Pons (tissue), 1 donor: ENCODE measurements around the gene SYPL2.
A peak's percentile ranks its signal among the peaks of the same experiment; 100 is the strongest.

Experiments
- DNase-seq: peaks from one replicate; pipeline ENCODE4 v3.0.0-alpha.2; 2016; ENCODE audit warnings: low spot score

The SYPL2 gene

DNA sequence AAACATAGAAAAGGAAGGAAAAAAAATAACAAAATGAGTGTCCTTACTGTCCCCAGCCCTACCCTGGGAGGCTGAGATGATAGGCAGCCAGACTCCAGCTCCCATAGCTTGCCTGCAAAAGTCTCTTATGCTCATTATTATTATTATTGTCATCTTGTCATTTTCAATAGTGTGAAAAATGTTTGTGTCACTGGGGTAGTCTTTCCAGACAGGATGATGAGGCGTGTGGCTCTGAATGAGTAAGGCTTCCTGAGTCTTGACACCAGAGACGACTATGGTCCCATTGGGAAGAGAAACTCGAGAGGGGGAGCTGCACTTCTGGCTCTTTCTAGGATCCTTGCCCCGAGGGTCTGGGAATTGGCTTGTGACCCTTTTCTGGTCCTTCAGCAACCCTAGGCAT lies 26.4 kb downstream of the SYPL2 start:
- no peak for DNase-seq

DNA sequence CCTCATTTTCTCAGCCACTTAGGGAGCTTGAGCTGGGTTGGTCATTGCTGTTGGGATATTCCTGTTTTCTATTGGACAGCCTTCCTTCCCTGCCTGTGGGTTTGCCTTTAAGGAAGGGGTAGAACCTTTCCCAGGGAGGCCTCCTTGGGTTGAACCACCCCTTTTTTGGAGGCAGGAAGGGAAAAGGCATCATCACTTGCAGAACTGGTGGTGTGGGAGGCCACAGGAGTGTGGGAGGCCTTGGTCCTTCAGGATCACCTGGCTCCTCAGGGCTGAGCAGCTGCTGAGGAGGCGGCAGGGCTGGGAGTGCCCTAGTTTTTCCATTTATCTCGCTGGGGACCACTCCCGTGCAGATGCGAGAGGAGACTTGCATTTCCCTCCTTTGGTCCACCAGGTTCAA lies 26.9 kb downstream of the SYPL2 start:
- no peak for DNase-seq

DNA sequence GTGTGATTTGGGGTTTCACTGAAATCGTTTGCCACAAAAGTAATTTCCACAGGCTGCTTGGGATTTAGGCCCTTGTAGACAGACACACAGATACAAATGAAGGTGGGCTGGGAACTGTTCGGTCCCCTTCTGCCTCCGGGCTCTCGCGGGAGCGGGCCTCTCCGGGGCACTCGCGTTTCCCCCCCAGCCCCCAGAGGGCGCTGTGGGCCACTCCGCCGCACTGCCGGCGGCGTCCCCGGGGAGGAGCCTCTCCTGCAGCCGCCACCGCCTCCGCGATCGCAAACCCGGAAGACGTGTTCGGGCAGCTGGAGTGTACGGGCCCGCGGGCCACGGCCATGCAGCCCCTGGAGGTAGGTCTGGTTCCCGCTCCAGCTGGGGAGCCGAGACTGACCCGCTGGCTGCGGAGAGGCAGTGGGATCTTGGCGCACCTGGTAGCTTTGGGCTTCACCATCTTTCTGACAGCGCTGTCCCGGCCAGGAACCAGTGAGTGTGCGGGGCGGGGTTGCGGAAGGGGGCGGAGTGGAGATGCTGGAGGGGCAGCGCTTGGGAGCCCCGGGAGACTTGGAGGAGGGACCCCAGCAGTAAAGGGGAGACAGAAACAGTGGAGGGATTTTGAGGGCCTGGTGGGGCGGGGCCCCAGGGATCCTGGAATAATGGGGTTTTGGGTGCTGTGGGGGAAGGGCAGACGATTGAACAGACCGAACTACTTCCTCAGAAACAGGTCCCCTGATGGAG lies 27.6 kb downstream of the SYPL2 start, which contains the start of gene CYB561D1:
TSS of gene CYB561D1 (plus strand) at position 290 of the 735 bp plus-strand sequence. CDS start at position 336, 46 bp downstream.
- DNase-seq = peak; percentile 76

DNA sequence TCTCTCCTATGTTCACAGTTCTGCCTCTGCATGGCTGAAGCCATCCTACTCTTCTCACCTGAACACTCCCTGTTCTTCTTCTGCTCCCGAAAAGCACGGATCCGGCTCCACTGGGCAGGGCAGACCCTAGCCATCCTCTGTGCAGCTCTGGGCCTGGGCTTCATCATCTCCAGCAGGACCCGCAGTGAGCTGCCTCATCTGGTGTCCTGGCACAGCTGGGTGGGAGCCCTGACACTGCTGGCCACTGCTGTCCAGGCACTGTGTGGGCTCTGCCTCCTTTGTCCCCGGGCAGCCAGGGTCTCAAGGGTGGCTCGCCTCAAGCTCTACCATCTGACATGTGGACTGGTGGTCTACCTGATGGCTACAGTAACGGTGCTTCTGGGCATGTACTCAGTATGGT lies 29.4 kb downstream of the SYPL2 start:
- no peak for DNase-seq

DNA sequence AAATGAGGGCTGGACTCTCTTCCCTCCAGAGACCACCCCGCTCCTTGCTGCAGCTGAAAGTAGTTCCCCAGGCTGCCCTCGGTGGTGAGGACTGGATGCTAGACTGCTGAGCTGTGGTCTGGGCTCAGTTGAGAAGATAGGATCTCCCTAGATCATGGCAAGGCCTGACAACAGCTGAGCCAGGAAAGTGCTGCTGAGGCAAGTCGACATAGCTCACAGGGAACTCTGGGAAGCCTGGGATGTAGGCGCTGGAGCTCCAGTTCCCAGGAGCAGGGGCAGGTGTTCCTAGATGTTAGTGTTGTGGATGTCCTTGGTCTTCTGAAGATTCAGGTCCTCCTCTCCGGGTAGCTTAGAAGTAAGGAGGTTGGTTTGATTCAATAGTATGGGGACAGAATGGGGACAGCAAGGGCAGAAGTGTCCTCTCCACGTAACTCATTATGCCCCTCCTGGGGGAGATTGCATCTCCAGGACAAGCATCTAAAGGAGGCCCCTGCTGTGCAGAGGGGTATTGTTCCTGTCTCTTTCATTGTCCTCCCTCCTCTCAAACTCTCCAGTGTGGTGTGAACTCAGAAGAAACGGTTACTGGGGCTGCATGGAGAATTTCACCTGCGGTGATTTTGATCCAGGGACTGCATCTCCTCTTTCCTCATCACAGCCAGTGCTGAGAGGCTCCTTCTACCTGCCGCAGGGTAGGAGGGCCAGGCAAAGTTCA lies 31.3 kb downstream of the SYPL2 start:
- no peak for DNase-seq

DNA sequence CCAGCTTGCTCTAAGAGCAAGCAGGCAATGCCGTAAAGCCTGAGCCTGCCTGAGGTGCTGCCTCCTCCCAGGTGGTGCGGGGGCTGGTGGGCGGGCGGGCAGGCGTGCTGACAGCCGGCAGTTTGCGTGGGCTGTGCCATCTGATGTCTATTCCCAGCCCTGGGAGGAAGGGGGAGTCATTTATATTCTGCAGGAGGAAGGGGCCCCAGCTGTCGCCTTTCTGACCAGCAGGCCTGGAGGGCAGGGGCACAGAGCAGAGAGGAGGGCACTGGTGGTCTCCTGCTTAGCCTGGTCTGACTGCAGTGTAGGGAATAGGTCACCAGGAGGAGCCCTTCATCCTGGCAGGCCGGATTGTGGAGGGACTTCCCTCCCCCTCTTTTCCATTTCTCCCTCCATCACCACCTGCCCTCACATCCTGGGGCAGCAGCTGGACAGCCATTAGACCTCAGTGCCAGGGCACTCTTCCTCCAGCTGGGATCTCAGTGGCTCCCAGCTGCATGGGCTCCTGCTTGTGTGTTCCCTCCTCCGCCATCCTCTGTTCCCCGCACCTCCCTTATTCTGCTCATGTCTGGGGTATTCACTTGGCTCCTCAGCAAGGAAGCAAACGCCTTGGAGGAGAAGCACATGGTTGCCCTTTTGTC lies 31.9 kb downstream of the SYPL2 start:
- DNase-seq = peak; percentile 18

DNA sequence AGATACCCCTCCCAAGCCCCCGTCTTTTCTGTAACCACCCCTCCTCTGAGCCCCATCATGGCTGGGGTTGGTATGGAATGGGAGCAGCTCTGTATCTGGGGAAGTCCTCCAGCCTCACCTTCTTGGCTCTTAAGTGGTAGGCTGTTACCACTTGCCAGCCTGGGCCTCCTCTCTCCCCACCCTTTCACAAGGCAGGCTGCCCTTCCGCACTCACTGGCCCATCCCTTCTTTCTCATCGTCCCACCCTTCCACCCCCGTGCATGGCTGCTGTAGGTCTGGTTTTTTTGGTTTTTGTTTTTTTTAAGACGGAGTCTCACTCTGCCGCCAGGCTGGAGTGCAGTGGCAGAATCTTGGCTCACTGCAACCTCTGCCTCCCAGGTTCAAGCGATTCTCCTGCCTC lies 32.7 kb downstream of the SYPL2 start:
- DNase-seq = no peak

DNA sequence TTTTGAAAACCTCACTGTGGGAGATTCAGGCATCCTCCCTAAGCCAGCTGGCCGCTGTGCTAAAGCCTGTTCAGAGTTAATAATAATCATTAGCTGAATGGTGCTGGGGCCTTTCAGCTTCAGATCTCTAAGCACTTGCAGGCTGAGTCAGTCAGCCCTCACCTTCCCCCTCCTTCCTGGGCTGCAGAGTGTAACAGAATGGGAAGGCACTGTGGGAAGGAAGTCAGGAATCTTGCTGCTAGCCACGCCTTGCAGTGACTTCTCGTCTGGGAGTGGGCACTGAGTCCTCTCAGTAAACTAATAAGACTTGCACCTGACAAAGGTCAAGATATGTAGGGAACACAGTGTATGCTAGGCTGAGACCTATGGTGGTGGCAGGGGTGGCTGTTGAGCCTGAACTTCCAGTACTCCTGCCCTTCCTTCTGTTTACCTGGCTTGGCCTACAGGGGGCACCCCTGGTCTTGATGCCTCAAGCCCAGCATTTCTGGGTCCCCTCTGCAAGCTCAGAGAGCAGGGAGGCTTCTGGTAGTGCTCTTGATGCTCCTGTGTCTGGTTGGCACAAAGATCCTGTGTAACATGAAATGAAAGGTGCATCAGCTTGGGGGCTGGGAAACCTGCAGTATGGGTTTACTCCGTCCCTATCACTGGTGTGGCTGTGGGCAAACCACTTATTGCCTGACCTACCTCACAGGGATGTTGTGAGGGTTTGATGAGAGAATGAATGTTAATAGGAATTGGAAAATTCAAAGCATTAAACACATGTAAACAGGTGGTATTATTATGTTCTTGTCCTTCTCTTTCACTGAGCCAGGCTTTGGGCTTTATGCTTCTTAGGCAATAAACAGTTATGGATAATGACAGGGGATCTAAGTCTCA lies 33.6 kb downstream of the SYPL2 start:
- peak; percentile 32 for DNase-seq

DNA sequence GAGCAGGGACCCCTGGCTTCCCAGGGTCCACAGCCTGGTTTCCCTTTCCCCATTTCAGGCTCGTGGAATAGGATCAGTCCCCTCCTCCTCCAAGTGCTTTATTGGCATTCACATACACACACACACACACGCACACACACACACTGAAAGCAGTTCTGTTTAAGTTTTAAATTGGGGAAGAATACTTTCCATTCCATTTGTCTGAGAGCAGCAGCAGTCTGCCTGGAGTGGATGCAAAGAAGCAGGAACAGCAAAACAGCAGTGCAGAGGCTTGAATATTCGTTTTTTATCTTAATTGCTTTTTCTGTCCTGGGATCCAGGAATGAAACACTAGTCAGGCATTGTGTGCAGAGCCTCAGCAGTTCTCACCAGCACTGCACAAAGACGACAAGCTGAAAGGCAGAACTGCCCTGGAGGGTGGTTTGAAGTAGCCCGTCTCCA lies 34.6 kb downstream of the SYPL2 start:
- no peak for DNase-seq

DNA sequence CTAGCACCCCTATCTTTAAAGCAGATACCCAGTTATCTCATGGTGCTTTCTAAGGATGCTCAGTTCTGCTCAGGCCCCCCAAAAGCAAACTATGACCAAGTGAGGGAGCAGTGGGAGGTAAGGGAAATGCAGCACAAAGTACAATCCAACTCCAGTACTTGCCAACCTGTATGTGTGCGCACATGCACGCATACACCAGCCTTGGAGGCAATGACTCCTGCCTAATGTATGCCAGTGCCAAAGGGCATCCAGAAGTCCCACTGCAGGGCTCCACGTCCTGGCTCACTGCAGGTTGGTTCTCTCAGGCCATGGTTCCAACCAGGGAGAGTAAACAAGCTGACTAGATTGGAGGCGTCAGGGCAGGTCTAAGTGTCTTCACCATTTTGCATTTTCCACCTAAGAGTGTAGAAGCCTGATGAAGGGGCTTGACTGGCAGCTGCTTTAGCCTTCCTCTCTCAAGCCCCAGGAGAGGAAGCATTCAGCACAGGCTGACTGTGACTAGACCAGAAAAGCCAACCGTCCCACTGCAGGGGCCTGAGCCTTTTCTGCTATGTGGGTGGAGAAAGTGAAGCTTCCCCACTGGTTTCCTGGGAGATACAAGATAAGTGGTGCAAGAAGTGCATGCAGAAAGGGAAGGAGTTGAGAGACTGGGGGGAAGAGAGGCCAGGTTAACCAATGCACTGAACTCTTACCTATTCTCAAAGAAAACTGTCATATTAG lies 35.5 kb downstream of the SYPL2 start:
- no peak for DNase-seq

DNA sequence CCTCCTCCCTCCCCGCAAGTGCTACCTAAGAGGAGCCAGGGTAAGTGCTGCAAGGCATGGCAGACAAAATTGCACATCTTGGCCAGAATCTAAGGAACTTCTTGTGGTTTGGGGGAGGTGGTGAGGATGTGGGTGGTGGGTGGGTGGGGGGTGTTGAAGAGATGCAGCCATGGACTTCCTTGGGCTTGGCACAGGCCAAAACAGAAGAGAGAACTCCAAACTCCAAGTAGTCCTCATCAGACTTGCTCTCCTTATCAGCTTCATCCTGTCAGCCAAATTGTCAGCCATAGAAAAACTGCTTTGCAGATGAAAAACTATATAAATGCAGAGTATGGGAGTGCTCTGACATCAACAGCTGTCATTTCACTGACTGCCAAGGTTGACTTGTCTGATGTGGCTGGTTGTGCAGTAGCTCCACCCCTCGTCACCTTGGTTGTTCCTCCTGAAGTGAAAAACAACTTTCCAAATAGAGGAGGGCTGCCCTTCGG lies 36.1 kb downstream of the SYPL2 start:
- no peak for DNase-seq

DNA sequence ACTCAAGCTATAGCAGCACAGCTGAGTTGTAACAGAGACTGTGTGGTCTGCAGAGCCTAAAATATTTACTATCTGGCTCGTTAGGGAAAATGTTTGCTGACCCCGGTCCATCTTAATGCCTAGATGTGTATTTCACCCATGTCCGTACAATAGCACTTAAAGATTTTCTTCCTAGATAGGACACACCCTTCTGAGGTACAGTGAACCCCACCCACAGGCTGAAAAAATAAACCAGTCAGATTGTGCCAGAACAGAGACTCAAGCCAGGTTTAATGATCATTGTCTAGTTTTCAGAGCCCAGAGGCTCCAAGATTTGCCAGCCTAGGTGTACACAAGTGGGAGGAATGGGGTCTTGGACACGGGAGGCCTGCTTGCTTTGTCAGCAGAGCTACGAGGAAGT lies 37.6 kb downstream of the SYPL2 start:
- DNase-seq = no peak

DNA sequence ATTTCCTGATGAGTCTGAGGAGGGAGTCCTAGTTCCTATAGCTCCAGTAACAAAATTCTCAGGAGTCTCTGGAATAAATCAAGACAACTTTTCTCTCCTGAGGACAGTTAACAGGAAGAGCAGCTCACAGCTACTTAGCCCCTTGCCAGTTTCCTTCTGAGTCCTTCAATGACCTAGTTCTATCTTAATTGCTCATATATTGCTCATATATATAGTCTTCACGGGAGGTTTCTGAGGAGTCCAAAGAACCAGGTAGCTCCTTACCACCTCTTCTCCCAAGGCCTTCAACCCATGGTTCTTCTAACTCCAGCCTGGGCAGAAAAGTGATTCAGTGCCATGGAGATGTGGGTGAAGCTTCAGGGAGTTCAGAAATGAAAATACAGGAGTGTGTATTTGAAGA lies 38.6 kb downstream of the SYPL2 start:
- no peak for DNase-seq

DNA sequence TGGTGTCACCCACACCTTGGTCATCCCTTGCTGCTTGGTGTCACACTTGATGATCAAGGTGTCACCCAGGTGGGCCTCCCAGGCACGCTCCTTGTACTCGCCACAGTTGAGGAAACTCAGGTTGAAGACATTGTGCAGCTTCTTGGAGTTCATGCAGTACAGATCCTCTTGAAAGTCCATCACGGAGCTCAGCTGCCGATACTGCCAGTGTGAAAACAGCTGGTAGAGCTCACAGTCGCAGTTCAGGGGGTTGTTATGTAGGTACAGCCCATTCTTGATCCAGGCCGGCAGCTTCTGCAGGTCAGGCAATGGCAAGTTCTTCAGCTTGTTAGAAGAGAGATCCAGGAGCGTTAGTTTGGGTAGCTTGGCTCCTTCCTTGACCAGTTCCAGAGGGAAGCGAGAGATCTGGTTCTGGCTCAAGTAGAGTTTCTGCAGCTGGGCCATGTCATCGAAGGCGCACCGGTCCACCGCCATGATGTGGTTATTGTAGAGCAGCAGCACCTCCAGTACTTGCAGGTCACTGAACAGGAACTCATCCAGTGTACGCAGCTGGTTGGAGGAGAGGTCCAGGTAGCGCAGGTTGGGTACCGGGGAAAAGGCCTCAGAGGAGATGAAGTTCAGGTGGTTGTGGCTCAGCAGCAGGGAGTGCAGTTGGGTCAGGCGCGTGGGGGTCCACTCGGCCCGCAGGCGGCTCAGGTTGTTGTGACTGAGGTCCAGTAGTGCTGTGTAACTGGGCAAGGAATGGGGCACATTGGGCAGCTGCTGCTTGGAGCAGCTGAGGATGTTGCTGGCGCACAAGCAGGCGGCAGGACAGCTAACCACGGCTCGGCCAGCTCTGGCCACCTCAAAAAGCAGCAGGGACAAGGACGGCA lies 41.9 kb downstream of the SYPL2 start:
- DNase-seq = no peak

DNA sequence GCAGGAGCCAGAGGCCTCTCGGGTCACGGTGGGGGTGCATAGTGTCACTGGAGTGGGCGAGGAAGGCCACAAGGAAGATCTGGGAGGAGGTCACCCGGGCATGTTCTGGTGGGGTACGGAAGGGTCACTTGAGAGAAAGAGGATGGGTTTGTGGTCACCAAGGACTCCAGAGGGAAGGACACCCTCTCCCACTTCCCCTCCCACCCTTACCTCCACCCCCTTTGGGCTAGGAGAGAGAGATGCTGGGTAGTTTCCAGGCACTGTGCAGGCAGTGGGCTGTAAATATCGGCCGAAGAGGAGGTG lies 42.5 kb downstream of the SYPL2 start:
- DNase-seq = no peak

DNA sequence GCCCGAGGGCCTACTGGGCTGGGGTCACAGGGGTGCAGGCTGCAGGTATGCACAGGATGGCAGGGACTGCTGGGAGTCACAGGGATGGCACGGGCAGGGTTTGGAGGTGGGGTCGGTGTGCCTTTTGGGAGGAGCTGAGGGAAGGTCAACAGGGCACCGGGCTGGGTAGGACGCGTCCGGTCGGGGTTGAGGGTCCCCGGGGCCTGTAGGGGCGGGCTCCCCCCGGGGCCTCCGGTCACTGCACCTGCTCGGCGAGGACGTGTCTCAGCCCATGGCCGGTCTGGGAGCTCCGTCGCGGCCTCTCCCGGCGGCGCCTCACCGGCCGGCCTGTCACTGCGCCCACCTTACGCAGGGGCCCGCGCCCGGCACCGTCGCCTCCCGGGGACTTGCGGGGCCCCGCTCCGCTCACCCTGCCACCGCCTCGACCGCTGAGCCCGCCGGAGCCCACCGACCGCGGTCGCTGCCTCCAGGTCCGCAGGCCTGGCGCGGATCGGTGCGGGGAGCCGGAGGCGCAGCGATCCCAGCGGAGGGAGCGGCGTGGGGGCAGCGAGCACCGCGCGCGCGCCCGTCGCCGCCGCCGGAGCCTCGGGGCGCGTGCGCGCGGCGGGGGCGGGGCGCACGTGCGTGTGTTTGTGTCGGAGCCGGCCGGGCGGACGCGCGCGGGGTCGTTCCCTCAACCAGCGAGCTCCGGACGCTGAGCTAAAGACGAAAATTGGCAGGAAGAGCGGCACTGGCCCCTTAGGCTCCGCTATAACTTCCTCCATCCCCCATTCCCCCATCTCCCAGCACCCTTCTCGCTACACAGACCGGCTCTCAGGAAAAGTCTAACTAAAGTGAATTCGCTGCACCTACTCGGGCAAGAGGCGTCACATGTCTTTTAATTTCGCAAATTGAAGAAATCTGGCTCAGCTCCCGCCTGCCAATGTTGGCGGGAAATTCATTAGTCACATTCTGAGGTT lies 43.1 kb downstream of the SYPL2 start, which contains the start of gene AMIGO1:
TSS of gene AMIGO1 (minus strand) at position 552 of the 959 bp plus-strand sequence. CDS start 815 bp downstream, outside the sequence.
- no peak for DNase-seq

DNA sequence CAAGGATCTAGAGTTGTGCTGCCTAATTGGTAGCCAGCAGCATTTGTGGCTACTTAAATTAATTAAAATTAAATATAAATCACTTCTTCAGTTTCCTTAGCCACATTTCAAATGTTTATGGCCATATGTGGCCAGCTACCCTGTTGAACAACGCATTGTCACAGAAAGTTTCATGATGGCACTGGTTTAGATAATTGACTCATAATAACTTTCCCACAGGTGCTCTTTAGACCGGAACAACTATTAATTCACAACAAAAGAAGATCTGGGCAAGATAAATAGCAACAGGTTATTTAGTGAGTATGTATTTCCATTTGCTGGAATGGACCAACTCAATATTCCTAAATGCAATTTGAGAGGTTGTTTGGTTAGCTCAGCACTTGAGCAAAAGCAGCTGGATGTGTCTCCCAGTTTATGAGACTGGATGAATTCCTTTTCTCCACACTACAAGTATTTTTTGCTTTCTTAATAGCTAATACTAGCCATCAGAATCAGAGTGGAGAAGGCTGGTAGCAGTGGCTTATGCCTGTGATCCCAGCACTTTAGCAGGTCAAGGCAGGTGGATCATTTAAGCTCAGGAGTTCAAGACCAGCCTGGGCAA lies 46.9 kb downstream of the SYPL2 start:
- no peak for DNase-seq

DNA sequence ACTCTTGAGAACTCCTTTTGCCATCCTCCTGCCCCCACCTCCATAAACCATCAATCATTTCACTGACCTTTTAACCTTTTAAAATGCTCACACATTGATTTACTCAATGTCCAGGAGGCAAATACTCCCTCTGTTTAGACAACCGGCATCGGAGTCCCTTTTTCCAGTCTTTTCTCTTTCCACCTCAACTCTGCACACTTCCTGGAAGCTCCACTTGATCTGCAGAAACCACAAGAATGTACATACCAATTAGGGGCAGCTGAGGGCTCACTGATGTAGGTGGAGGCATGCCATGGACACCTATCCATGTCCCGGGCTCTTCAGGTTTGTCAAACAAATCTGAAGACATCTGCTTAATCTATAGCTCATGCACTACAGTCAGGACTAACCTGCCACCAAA lies 48.5 kb downstream of the SYPL2 start:
- DNase-seq = no peak

DNA sequence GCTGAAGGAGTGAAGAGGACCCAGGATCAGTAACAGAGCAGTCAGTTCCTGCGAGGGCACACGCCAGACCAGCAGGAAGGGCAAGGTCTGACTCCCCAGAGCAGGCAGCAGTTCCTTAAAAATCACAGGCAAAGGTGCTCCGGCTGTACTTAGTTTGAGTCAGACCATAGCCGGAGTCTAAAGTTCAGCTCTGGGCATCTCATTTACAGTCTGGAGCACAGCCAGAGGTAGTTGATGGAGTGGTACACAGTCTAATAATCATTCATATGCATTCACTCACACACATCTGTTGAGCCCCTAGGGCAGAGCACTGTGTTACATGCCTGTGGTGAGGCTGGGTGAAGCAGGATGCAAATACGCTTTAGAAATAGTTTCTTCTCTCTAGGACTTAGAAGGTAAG lies 50.5 kb downstream of the SYPL2 start:
- DNase-seq = no peak
